Glutamatergic neuron (in vitro differentiated cells): Measurements from ENCODE around the gene WEE1. TPM values are rescaled to one million over a fixed set of nuclear protein-coding genes. Genes with fewer than 3 reads are reported as not detected.

Experiments
- DNase-seq: peaks from one replicate; pipeline ENCODE4 v3.0.0; 2022
- H3K27ac Mint-ChIP-seq: one replicate; pipeline ENCODE4 v1.8.0; 2020; ENCODE audit warnings: mild to moderate bottlenecking, mixed read lengths, inconsistent platforms; ENCODE audit not compliant: unreplicated experiment
- H3K27me3 Mint-ChIP-seq: one replicate; pipeline ENCODE4 v1.8.0; 2020; ENCODE audit warnings: mild to moderate bottlenecking, moderate library complexity, mixed read lengths, inconsistent platforms; ENCODE audit not compliant: unreplicated experiment
- H3K36me3 Mint-ChIP-seq: one replicate; pipeline ENCODE4 v1.8.0; 2020; ENCODE audit warnings: mild to moderate bottlenecking, mixed read lengths, inconsistent platforms; ENCODE audit not compliant: unreplicated experiment
- H3K4me1 Mint-ChIP-seq: one replicate; pipeline ENCODE4 v1.8.0; 2020; ENCODE audit warnings: mild to moderate bottlenecking, low read depth, mixed read lengths, inconsistent platforms; ENCODE audit not compliant: unreplicated experiment
- H3K4me3 Mint-ChIP-seq: one replicate; pipeline ENCODE4 v1.8.0; 2020; ENCODE audit warnings: mild to moderate bottlenecking, mixed read lengths, inconsistent platforms; ENCODE audit not compliant: unreplicated experiment
- H3K9me3 Mint-ChIP-seq: one replicate; pipeline ENCODE4 v1.8.0; 2020; ENCODE audit warnings: mild to moderate bottlenecking, moderate library complexity, mixed read lengths, inconsistent platforms; ENCODE audit not compliant: unreplicated experiment
- CTCF ChIP-seq: fragments of 200-600 bp; sonication (generic); IDR thresholded peaks from one replicate; pipeline ENCODE4 v1.5.0; 2021; ENCODE audit not compliant: partially characterized antibody, unreplicated experiment
- total RNA-seq: library from RNA; stranded (reverse); fragmentation: NEBNext Ultra II Directional; extraction: Animal tissue kit (Norgen Biotek cat#: 25700); gene quantifications from one replicate; pipeline ENCODE4 v1.2.1, GENCODE V29; 2021; ENCODE audit not compliant: unreplicated experiment

The WEE1 gene
- total RNA-seq, 1 donor from 2014 or later: 10.2 TPM

- Mint-ChIP-seq H3K36me3 (peaks cover 5% of the 10 kb centered on the region), H3K9me3 (peaks cover 3% of the 10 kb centered on the region), H3K4me3 (no peak overlapping the region), H3K27ac (no peak overlapping the region), H3K4me1 (peaks cover 5% of the 10 kb centered on the region), H3K27me3 (peaks cover 2% of the 10 kb centered on the region)
- no peak for TF ChIP-seq CTCF
- DNase-seq: no peak
Observed at GRCh38 chr11:9609841-9610240, 36.4 kb downstream of the WEE1 start.

GRCh38 chr11:9613118-9613829 lies 39.8 kb downstream of the WEE1 start:
- peaks cover 5% of the 10 kb centered on the region for H3K36me3 Mint-ChIP-seq
- H3K9me3 Mint-ChIP-seq: no peaks in the 10 kb centered on the region
- peaks cover 5% of the 10 kb centered on the region for H3K4me1 Mint-ChIP-seq
- peak overlapping the region; percentile 95 for H3K4me3 Mint-ChIP-seq
- H3K27ac Mint-ChIP-seq: peak overlapping the region; percentile 74
- DNase-seq: peak; percentile 95
- peak; percentile 88 for TF ChIP-seq CTCF
- H3K27me3 Mint-ChIP-seq: no peaks in the 10 kb centered on the region

GRCh38 chr11:9613830-9614762 lies 40.6 kb downstream of the WEE1 start:
- Mint-ChIP-seq H3K4me1 (peaks cover 5% of the 10 kb centered on the region), H3K27ac (peak overlapping the region; percentile 74), H3K36me3 (peaks cover 3% of the 10 kb centered on the region), H3K9me3 (no peaks in the 10 kb centered on the region), H3K27me3 (no peaks in the 10 kb centered on the region), H3K4me3 (peak overlapping the region; percentile 95)
- peak; percentile 81 for DNase-seq
- peak; percentile 34 for TF ChIP-seq CTCF

GRCh38 chr11:9615031-9615451 lies 41.6 kb downstream of the WEE1 start:
- H3K36me3 Mint-ChIP-seq: no peaks in the 10 kb centered on the region
- no peak for TF ChIP-seq CTCF
- H3K27me3 Mint-ChIP-seq: no peaks in the 10 kb centered on the region
- DNase-seq: no peak
- H3K4me1 Mint-ChIP-seq: peaks cover 5% of the 10 kb centered on the region
- no peak overlapping the region for H3K4me3 Mint-ChIP-seq
- H3K9me3 Mint-ChIP-seq: no peaks in the 10 kb centered on the region
- H3K27ac Mint-ChIP-seq: no peak overlapping the region
